HEK293 (cell line): ENCODE measurements around the gene IL3RA.
"Not testable (repeated sequence)": the region's sequence is repeated elsewhere in the genome, so short reads cannot be mapped to it uniquely, and the experiment has no call there.

Experiments used
- CTCF ChIA-PET: fragments of 350-600 bp; formaldehyde crosslinking; extraction: SDS; loops from one replicate; lab custom pipeline; 2021; ENCODE audit warnings: antibody characterized with exemption; lab: Yijun Ruan, JAX
- POLR2A ChIA-PET: fragments of 300-600 bp; formaldehyde crosslinking; extraction: SDS; loops from one replicate; lab custom pipeline; 2020; ENCODE audit warnings: antibody characterized with exemption, inconsistent platforms; lab: Yijun Ruan, JAX
- H3K27ac ChIP-seq: fragments of 200-500 bp; sonication (Bioruptor generic); 2 replicates; pipeline ENCODE4 v1.5.1; 2014; ENCODE audit warnings: low read depth, low read length, control low read depth, inconsistent platforms; ENCODE audit errors: extremely low read depth
- H3K36me3 ChIP-seq, 2 experiments: fragments of 200-500 bp in 1 of 2; sonication (Bioruptor generic) in 1 of 2; 1 replicate in 1 of 2; 2 replicates in 1 of 2; pipeline ENCODE4 v1.5.1; 2014 to 2017; ENCODE audit warnings: inconsistent platforms in 2 of 2, low read length in 2 of 2; ENCODE audit not compliant: control insufficient read depth in 2 of 2, insufficient read depth in 1 of 2
- H3K4me1 ChIP-seq: fragments of 200-500 bp; sonication (Bioruptor generic); 2 replicates; pipeline ENCODE4 v1.5.1; 2014; ENCODE audit warnings: mild to moderate bottlenecking, low read length, inconsistent platforms; ENCODE audit not compliant: control insufficient read depth, insufficient read depth
- H3K4me3 ChIP-seq: 2 replicates; pipeline ENCODE4 v1.5.1; 2011; ENCODE audit warnings: low read depth, mild to moderate bottlenecking, control low read depth, low read length, moderate library complexity
- H3K9me3 ChIP-seq: fragments of 200-500 bp; sonication (Bioruptor generic); 2 replicates; pipeline ENCODE4 v1.5.1; 2014; ENCODE audit warnings: low read depth, low read length, inconsistent platforms; ENCODE audit not compliant: control insufficient read depth, insufficient read depth
- GLI2 ChIP-seq: fragments of 450-650 bp; formaldehyde crosslinking; IDR thresholded peaks from 2 replicates; pipeline ENCODE4; 2017; ENCODE audit warnings: missing biosample characterization, missing genetic modification characterization, low read depth, borderline replicate concordance
- SP3 ChIP-seq: fragments of 450-650 bp; formaldehyde crosslinking; IDR thresholded peaks from 2 replicates; pipeline ENCODE4 v1.5.1; 2016; ENCODE audit warnings: missing biosample characterization, missing genetic modification characterization
- YY1 ChIP-seq: fragments of 450-650 bp; formaldehyde crosslinking; IDR thresholded peaks from 2 replicates; pipeline ENCODE4 v1.5.1; 2018; ENCODE audit warnings: missing biosample characterization, missing genetic modification characterization
- ZBTB17 ChIP-seq: fragments of 450-650 bp; formaldehyde crosslinking; IDR thresholded peaks from 2 replicates; pipeline ENCODE4 v1.5.1; 2016; ENCODE audit warnings: missing biosample characterization, missing genetic modification characterization
- ZFP41 ChIP-seq: fragments of 450-650 bp; formaldehyde crosslinking; IDR thresholded peaks from 2 replicates; pipeline ENCODE4 v1.5.1; 2016; ENCODE audit warnings: missing biosample characterization, missing genetic modification characterization, borderline replicate concordance
- ZNF140 ChIP-seq: fragments of 450-650 bp; formaldehyde crosslinking; IDR thresholded peaks from 2 replicates; pipeline ENCODE4 v1.5.1; 2016; ENCODE audit warnings: missing biosample characterization, missing genetic modification characterization
- ZNF146 ChIP-seq: fragments of 450-650 bp; formaldehyde crosslinking; IDR thresholded peaks from 2 replicates; pipeline ENCODE4 v1.5.1; 2016; ENCODE audit warnings: missing biosample characterization, missing genetic modification characterization
- ZNF202 ChIP-seq: fragments of 450-650 bp; formaldehyde crosslinking; IDR thresholded peaks from 2 replicates; pipeline ENCODE4 v1.5.1; 2016; ENCODE audit warnings: missing biosample characterization, missing genetic modification characterization, borderline replicate concordance
- ZNF266 ChIP-seq: fragments of 450-650 bp; formaldehyde crosslinking; IDR thresholded peaks from 2 replicates; pipeline ENCODE4 v1.5.1; 2016; ENCODE audit warnings: missing biosample characterization, missing genetic modification characterization, low read depth
- ZNF341 ChIP-seq: fragments of 450-650 bp; formaldehyde crosslinking; IDR thresholded peaks from 2 replicates; pipeline ENCODE4; 2016; ENCODE audit warnings: low read depth, missing biosample characterization, missing genetic modification characterization
- ZNF600 ChIP-seq: fragments of 450-650 bp; formaldehyde crosslinking; IDR thresholded peaks from 2 replicates; pipeline ENCODE4 v1.5.1; 2016; ENCODE audit warnings: missing biosample characterization, missing genetic modification characterization
- TF ChIP-seq, protein P1 (sequence below): fragments of 450-650 bp; formaldehyde crosslinking; IDR thresholded peaks from 2 replicates; pipeline ENCODE4 v1.5.1; 2016; ENCODE audit warnings: missing biosample characterization, missing genetic modification characterization
- TF ChIP-seq, protein P2 (sequence below): IDR thresholded peaks from 2 replicates; pipeline ENCODE4 v1.6.1; 2011; ENCODE audit warnings: mild to moderate bottlenecking, low read depth, low read length, borderline replicate concordance
- TF ChIP-seq, protein P3 (sequence below): fragments of 450-650 bp; formaldehyde crosslinking; IDR thresholded peaks from 2 replicates; pipeline ENCODE4 v1.5.1; 2016; ENCODE audit warnings: missing biosample characterization, missing genetic modification characterization

IL3RA gene

DNA sequence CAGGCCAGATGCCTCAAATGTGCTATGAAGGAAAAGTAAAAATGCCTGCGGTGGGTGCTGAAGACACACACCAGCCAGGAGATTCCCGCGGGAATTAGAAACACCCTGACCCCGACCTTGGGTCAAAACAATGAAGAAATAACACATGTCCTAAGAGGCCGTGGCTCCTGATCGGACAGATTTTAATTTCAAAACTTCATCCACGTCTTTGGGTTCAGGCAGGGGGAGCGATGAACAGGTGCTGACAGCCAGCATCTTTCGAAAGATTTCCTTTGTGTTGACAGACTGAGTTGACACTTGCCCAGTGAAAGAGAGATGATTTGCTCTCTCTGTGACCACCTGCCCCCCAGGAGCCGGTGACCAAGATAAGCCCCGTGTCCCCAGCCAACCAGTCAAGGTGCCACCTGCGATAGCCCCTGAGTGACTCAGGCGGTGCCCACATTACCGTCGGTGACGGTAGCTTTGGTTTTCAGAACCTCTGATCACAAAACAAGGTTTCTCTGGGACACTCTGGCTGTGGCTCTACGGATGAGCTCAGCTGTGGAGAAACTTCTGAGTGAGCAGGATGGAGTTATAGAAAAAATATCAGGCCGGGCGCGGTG lies 11.0 kb upstream of the IL3RA start (continued):
- TF ChIP-seq, protein P1, sequence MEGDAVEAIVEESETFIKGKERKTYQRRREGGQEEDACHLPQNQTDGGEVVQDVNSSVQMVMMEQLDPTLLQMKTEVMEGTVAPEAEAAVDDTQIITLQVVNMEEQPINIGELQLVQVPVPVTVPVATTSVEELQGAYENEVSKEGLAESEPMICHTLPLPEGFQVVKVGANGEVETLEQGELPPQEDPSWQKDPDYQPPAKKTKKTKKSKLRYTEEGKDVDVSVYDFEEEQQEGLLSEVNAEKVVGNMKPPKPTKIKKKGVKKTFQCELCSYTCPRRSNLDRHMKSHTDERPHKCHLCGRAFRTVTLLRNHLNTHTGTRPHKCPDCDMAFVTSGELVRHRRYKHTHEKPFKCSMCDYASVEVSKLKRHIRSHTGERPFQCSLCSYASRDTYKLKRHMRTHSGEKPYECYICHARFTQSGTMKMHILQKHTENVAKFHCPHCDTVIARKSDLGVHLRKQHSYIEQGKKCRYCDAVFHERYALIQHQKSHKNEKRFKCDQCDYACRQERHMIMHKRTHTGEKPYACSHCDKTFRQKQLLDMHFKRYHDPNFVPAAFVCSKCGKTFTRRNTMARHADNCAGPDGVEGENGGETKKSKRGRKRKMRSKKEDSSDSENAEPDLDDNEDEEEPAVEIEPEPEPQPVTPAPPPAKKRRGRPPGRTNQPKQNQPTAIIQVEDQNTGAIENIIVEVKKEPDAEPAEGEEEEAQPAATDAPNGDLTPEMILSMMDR (tag by site-specific recombination): no peak

DNA sequence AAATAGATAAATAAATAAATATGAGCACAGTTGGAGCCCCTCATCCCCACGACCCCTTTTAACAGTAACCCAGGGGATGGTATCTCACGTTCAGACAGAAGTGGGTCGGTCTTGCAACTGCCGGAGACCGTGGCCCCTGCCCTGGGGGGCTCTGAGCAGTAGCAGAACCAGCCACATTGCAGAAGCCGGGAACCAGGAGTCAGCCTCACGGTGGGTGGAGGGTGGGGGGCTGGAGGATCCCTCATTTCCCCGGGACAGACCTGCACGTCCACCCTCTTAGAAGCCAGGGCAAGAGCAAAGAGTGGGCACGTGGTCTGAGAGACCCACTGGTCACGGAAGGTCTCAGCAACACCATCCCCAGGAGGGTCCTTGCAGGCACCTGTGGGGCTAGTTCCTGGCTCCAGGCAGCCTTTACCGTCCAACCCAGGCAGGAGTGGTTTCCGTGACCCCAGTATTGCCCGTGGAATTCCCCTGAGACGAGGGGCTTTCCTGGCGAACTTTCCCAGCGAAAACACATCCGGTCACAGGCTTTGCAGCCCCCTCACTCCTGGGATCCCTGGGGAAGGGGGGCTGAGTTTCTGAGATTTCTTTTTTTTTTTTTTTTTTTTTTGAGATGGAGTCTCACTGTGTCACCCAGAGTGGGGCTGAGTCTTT lies 8.8 kb upstream of the IL3RA start:
- POLR2A ChIA-PET: no interaction called here
- no peaks in the 10 kb centered on the region for H3K36me3 ChIP-seq
- no peak overlapping the region for H3K4me3 ChIP-seq
- CTCF ChIA-PET: no interaction called here
- no peaks in the 10 kb centered on the region for H3K4me1 ChIP-seq
- H3K9me3 ChIP-seq: no peaks in the 10 kb centered on the region
- no peak overlapping the region for H3K27ac ChIP-seq
- TF ChIP-seq YY1 (tag by site-specific recombination): no peak

DNA sequence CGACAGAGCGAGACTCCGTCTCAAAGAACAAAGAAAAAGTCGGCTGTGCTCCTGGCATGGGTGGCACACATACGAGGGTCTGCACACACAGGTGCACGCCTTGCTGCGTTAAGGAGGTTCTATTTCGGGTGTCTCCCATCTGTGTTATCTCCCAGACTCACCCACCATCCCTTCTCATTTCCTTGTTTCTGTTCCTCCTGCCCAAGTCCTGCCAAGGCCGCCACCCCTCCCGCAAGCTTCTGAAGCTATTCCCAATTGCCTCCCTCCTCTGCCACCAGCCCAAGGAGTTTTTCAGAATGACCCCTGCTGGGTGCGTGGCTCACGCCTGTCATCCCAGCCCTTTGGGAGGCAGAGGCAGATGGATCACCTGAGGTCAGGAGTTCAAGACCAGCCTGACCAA lies 6.0 kb upstream of the IL3RA start:
- Histone ChIP-seq H3K9me3 (no peaks in the 10 kb centered on the region), H3K36me3 (no peaks in the 10 kb centered on the region), H3K4me1 (no peaks in the 10 kb centered on the region), H3K27ac (no peak overlapping the region), H3K4me3 (no peak overlapping the region)
- CTCF ChIA-PET: no interaction called here
- POLR2A ChIA-PET: no interaction called here
- TF ChIP-seq ZFP41 (no peak), ZNF266 (tag by site-specific recombination) (no peak), ZNF202 (tag by site-specific recombination) (no peak), ZNF140 (tag by site-specific recombination) (no peak), ZNF341 (tag by site-specific recombination) (peak; percentile 90), GLI2 (no peak)
- TF ChIP-seq, protein P2, sequence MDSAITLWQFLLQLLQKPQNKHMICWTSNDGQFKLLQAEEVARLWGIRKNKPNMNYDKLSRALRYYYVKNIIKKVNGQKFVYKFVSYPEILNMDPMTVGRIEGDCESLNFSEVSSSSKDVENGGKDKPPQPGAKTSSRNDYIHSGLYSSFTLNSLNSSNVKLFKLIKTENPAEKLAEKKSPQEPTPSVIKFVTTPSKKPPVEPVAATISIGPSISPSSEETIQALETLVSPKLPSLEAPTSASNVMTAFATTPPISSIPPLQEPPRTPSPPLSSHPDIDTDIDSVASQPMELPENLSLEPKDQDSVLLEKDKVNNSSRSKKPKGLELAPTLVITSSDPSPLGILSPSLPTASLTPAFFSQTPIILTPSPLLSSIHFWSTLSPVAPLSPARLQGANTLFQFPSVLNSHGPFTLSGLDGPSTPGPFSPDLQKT: no peak
- TF ChIP-seq, protein P3, sequence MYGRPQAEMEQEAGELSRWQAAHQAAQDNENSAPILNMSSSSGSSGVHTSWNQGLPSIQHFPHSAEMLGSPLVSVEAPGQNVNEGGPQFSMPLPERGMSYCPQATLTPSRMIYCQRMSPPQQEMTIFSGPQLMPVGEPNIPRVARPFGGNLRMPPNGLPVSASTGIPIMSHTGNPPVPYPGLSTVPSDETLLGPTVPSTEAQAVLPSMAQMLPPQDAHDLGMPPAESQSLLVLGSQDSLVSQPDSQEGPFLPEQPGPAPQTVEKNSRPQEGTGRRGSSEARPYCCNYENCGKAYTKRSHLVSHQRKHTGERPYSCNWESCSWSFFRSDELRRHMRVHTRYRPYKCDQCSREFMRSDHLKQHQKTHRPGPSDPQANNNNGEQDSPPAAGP: 0 out of 2 replicates have a peak, but pooled peaks have one; percentile 55

DNA sequence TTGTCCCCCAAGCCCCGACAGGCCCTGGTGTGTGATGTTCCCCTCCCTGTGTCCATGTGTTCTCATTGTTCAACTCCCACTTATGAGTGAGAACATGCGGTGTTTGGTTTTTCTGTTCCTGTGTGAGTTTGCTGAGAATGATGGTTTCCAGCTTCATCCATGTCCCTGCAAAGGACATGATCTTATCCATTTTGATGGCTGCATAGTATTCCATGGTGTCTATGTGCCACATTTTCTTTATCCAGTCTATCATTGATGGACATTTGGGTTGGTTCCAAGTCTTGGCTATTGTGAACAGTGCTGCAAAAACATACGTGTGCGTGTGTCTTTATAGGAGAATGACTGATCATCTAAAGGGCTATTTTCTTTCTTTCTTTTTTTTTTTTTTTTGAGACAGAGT lies 4.2 kb upstream of the IL3RA start:
- CTCF ChIA-PET, H3K27ac ChIP-seq, H3K9me3 ChIP-seq, H3K36me3 ChIP-seq, H3K4me1 ChIP-seq, POLR2A ChIA-PET, H3K4me3 ChIP-seq: not testable (repeated sequence)
- peak; percentile 97 for TF ChIP-seq ZNF146 (tag by site-specific recombination)

DNA sequence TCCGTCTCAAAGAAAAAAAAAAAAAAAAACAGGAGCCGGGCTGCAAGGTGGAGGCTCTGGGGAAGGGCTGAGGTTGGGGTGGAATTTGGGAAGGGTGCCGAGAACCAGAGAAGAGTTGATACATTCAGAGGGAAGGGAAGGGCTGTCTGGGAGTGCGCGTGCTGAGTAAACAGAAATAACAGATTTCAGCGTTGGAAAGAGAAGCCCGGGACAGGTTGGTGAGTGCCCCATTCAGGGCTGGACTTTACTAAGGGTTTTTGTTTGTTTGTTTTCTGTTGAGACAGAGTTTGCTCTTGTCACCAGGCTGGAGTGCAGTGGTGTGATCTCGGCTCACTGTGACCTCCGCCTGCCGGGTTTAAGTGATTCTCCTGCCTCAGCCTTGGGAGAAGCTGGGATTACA lies 1.7 kb upstream of the IL3RA start:
- H3K4me1 ChIP-seq: no peaks in the 10 kb centered on the region
- TF ChIP-seq SP3 (tag by site-specific recombination) (no peak), ZNF600 (tag by site-specific recombination) (peak; percentile 61; the same call in 1 of the 2 replicates), ZBTB17 (peak; percentile 31; the same call in 1 of the 2 replicates)
- TF ChIP-seq, protein P3: 0 out of 2 replicates have a peak, but pooled peaks have one; percentile 25
- no peaks in the 10 kb centered on the region for H3K36me3 ChIP-seq
- ChIA-PET POLR2A (no interaction called here), CTCF (no interaction called here)
- no peaks in the 10 kb centered on the region for H3K9me3 ChIP-seq
- no peak overlapping the region for H3K27ac ChIP-seq
- H3K4me3 ChIP-seq: no peak overlapping the region
